Left kidney (tissue), 2 donors: ENCODE data around the gene GPHN. TPM values are rescaled to one million over a fixed set of nuclear protein-coding genes. Genes with fewer than 3 reads are reported as not detected.
"Not testable (repeated sequence)": the region's sequence is repeated elsewhere in the genome, so short reads cannot be mapped to it uniquely, and the experiment has no call there.

Source experiments
- DNase-seq: peaks from one replicate; pipeline ENCODE4 v3.0.0-alpha.2; 2013
- polyA plus RNA-seq: library from polyadenylated mRNA; unstranded; fragments of 120-200 nt; gene quantifications from one replicate; pipeline ENCODE4 v1.2.1, GENCODE V29; 2013; ENCODE audit not compliant: insufficient read length

Gene GPHN
- polyA plus RNA-seq, 1 donor, result 78.2 TPM

DNA sequence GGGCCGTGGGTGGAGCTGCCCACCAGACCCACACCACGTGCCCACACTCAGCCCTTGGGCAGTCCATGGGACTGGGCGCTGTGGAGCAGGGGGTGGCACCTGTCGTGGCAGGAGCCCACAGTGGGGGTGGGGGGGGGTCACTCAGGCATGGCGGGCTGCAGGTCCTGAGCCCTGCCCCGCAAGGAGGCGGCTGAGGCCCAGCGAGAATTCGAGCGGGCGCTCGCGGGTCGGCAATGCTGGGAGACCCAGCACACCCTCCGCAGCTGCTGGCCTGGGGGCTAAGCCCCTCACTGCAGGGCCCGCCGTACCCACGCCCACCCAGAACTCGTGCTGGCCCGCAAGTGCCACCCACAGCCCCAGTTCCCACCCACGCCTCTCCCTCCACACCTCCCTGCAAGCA, 548.7 kb downstream of the GPHN start:
- no peak for DNase-seq

DNA sequence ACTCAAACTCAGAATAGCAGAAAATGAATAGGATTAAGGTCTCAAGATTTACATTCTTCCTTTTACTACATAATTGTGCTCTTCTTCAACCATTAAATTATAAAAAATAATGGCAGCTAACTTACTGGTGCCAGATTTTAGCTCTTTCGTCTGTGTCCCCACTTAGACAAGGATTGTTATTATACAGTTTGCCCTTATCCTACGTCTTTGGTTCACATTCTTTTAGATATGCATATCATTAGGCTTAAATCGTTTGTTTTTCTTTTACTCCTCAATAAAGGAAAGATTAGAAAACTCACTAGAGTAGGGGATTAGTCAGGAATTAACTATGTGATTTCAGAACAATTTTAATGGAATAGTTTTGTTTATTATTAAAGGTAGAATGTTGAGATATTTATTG, 551.6 kb downstream of the GPHN start:
- DNase-seq, result no peak

DNA sequence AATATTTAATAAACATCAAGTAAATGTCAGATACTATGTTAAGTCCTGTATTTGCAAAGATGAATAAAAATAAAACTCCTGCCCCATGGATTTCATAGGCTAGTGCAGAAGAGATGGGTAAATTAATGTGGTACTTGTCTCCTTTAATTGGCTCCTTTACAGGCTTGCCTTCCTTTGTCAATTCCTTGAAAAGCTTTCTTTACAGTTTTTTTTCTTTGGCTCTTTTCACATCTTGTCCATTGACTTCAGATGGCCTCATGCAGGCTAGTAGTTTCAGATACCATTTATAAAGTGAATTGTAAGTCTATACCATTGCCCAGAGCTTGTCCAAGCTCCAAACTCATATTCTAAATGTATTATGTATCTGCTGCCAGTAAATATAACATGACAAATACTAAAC, 552.6 kb downstream of the GPHN start:
- no peak for DNase-seq

DNA sequence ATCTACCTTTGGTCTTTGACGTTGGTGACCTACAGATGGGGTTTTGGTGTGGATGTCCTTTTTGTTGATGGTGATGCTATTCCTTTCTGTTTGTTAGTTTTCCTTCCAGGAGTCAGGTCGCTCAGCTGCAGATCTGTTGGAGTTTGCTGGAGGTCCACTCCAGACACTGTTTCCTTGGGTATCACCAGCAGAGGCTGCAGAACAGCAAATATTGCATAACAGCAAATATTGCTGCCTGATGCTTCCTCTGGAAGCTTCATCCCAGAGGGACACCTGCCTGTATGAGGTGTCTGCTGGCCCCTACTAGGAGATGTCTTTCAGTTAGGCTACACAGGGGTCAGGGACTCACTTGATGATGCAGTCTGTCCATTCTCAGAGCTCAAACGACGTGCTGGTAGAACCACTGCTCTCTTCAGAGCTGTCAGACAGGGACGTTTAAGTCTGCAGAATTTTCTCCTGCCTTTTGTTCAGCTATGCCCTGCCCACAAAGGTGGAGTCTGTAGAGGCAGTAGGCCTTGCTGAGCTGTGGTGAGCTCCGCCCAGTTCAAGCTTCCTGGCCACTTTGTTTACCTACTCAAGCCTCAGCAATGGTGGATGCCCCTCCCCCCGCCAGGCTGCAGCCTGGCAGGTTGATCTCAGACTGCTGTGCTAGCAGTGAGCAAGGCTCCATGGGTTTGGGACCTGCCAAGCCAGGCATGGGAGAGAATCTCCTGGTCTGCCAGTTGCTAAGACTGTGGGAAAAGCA, 559.3 kb downstream of the GPHN start:
- not testable (repeated sequence) for DNase-seq

DNA sequence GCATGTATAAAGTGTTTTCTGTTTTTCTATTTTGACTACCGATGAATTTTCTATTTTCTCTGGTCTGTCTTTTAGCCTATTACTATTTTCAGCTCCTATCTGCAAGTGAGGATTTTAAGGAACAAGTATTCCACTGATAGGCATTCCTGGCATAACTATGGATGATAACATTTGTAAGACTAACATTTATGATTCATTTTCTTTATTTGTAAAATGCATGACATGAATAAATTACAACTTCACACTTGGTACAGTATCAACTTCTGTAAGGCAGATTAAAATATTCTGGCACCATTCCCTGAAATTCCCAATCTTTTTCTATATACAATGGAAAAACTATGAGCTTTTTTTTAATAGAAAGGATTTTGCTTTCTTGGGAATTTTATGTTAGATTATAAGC, 560.3 kb downstream of the GPHN start:
- DNase-seq, result no peak

DNA sequence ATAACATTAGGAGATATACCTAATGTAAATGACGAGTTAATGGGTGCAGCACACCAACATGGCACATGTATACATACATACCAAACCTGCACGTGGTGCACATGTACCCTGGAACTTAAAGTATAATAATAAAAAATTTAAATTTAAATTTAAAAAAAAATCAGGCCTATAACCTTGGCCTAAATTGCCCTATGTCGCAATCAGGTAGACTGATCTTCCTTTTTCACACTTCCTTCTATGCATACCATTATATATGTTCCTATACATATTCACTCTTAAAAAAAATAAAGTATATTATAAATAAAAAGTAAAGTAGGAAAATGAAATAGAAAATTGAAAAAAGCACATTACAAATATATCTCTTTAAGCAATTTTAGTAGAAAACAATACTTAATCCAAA, 563.6 kb downstream of the GPHN start:
- DNase-seq, result no peak

DNA sequence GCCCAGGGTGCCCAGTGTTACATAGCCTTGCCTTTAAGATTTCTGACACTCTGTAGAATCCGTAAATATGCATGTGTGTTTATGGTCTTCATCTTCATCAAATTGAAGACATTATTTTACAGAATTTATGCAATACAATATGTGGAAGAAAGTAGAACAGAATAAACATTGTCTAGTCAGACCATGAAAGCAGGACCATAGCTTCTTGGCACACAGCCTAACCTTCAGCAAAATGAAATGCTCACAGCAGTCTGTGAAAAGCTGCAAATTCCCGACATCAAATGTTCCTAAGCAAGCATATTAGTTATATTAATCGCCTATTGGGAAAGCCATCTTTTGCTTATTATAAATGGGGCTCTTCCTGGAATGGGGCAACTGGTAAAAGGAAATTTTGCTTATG, 570.0 kb downstream of the GPHN start:
- no peak for DNase-seq

DNA sequence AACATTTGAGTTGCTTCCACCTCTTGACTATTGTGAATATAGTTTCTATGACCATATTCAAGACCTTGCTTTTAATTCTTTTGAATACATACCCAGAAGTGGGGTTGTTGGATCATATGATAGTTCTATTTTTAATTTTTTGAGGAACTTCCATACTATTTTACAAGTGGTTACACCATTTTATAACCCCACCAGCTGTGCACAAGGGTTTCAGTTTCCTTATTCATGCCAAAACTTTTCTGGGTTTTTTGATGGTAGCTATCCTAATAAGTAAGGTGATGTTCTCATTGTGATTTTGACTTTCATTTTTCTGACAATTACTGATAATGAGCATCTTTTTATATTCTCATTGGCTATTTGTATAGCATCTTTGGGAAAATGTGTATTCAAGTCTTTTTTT, 571.9 kb downstream of the GPHN start:
- DNase-seq, result no peak

DNA sequence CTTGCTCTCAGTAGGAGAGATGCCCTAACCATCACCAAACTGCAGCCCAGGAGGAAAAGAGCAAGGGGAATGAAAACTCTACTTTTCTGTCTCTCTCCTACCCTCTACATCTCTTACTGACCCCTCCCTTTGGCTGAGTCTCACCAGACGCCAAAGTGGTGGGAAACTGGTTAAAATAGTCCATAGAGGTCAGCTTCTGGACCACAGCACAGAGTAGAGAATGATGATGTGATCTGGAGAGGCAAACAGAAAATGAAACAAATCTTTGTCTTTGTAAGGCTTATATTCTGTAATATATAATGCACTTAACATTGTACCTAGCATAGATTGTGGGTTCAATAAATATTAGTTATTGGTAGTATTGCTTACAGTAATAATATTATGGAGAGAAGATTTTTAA, 600.3 kb downstream of the GPHN start:
- no peak for DNase-seq

DNA sequence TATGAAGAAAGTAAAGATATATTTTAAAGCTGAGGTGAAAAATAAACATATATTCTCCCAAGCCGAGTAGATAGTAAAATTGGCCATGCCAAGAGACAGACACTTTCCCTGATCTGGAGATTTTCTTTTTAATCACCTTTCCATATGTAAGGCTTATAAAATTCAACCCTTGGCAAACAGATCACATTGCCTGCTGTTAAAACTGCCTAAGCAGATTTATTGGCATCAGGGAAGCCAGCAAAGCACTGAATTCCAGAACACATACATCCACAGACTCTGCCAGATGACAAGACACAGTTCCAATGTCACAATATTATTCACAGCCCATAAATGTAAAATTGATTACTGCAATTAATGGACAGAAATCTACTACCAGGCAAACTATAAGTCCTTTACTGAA, 603.1 kb downstream of the GPHN start:
- peak; percentile 19 for DNase-seq

DNA sequence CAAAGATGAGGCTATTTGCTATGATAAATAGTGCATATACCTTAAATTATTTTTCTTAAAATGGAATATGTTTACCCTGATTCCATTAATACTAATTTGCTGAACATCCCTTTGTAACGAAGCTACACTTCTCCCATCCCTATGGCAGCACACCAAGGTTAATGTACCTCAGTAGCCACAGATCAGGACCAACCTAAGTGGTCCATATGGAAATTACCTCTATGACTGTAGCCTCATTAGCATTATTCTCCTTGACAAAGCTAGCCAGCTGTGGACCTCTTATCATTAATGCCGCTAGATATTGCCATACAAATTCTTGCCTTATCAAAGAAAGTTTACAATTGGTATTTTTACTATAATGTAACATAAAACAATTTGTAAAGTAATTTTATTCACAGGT, 604.4 kb downstream of the GPHN start:
- no peak for DNase-seq

DNA sequence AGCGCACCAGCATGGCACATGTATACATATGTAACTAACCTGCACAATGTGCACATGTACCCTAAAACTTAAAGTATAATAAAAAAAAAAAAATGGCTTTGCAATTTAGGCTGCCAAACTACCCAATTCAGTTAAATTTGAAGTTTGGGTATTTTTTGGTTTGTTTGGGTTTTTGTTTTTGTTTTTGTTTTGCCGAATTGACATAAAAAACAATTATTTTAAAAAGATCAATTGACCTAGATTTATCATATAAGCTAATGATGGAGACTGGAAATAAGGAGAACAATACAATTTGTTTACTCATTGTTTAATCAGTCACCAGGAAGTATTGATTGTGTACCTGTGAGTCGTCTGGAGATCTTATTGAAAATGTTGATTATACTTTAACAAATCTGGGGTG, 619.2 kb downstream of the GPHN start:
- DNase-seq, result no peak

DNA sequence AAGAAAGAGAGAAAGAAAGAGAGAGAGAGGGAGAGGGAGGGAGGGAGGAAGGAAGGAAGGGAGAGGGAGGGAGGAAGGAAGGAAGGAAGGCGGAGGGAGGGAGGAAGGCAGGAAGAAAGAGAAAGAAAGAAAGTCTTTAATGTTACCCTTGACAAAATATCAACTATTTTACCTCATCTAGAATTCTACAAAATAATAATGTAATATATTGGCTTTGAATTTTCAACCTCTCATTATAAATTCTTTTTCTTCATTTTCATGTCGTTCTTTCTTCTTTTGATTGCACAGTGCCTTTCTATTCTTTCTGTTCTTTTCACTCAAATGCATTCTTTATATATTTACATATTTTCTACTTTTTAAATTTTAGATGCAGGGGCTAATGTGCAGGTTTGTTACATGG, 621.8 kb downstream of the GPHN start:
- DNase-seq, result no peak

DNA sequence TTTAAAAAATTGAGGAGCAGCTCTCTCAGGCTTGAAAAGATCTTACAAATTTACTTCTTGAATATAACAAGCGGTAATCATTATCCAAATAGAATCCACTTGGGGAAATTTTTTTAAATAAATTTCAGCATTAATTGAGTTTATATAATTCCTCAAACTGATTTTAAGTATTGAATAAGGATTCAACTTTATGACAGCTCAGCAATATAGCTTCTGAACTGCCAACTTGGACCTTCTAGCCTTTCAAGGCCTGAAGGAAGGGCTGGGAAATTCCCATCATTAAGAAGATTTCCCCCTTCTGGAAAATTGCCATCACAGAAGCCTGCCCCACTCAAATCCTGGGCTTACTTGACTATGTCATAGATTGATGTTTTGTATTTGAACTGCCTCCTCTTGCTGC, 623.7 kb downstream of the GPHN start:
- DNase-seq, result no peak

DNA sequence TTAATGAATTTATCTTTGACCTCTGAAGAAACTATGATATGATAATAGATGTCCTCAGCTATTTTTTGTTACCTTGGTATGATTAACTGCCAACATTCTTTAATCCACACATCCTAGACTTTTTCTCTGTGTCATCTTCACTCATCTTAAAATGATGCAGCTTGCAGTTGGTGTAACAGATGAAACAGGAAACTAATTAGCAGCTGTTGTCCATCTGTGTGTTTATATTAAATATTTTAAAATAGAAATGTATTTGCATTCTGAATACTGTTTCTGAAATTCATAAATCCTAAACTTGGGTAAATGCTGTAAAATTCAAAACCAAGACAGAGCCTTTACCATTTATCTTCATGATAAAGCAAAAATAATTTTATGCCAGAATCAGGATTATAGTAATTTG, 625.2 kb downstream of the GPHN start:
- no peak for DNase-seq

DNA sequence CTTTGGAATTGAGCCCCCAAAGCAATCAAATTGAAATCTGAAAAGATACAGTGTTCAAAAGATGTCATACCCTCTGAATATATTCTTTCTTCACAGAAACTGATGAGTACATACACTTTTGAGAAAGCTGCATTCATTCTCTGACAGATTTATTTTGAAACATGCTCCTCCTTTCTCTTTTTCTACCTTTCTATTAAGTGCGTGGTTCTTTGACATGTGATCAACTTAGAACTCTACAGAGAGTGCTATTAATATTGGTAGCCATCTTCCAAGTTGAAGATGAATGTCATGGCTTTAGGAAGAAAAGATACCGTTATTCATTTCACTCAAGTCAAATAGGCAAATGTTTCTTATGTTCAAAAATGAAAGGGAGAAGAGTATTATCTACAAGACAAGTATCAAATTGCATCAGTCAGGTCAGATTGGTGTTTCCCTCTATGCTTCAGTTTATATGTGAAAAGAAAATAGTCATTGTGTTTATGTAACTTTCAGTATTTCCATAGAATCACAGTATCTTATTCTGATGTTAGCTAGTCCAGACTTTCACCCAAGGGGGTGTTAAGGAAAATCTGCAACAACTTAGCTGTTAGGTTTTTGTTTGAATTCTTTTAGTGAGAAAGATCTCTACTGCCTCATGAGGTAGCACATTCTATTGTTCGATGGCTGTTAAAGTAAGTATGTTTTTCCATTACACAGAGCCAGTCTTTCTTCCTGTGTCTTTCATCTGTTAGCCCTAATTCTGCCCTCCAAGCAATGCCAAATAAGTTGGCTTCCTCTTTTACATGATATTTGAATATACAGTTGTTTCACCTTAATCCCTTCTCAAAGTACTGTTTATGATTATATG, 625.9 kb downstream of the GPHN start:
- DNase-seq, result no peak

DNA sequence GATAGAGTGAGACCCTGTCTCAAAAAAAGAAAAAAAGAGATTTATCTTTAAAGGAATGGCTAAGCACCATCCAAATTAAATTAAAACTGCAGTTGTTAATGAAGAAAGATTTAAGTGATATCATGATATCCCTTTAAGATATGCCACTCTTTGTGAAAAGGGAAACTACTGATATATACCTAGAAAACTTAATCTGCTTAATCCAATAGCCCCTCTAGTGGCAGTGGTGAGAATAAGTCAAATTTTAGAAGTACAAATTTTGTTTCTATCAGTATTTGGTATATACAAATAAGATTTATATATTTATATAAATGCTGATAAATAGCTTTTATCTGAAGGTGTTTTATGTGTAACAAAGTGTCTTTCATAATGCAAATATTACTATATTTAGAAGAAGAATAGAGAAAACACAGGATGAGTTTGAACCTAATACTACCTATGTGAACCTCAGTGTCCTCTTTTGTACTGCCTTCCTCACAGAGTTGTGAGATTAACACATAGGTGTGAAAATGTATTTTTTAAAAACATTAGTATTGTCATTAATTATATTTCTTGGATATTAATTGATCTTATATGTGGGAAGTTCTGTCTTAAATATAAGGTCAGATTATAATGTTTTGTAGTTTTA, 629.9 kb downstream of the GPHN start:
- DNase-seq, result no peak

DNA sequence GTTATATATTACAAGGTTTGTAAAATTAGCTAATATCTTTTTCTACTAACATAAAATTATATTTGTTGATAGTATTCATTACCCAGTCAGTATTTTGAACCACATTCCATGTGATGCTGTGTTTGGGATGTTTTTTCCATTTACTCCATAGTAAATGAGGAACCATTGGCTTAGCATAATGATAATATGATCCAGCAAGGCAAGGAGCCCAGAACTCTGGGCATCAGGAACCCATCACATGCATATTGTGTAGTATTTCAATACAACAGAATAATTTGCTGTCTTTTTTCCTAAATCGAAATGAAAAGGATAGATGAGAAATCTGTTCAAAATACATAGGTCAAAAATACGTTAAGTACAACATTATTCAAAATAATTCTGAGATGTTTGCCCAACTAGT, 632.6 kb downstream of the GPHN start:
- no peak for DNase-seq

DNA sequence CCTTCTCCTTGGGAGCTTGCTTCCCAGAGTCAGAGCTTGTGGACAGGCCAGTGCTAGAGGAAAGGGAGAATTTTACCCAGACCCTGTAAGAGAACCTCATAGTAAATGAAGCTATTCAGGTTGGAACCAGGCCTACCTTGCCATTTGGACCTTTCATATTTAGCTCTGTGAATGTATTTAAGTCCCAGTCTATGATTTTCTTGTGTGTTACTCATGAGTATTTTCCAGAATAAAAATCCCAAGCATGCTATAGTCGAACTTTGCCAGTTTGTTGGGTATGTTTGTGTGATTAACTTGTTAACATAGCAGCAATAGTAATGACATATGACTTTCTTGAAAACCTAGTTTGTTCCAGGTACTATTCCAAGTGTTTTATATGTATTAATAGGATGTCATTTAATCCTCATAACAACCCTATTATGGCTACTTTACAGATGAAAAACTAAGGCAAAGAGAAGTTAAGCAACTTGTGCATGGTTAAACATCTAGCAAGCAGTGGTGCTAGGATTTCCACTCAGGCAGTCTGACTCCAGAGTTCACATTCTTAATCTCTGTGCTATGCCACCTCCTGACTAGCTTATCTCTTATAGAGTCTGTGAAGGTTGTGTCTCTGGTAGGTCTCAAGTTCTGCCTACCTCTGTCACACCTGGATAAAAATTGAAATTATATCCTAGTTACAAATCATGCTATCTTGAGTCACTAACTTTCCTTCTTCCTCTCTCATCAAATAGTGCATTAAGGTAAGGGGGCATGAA, 633.4 kb downstream of the GPHN start:
- DNase-seq, result no peak

DNA sequence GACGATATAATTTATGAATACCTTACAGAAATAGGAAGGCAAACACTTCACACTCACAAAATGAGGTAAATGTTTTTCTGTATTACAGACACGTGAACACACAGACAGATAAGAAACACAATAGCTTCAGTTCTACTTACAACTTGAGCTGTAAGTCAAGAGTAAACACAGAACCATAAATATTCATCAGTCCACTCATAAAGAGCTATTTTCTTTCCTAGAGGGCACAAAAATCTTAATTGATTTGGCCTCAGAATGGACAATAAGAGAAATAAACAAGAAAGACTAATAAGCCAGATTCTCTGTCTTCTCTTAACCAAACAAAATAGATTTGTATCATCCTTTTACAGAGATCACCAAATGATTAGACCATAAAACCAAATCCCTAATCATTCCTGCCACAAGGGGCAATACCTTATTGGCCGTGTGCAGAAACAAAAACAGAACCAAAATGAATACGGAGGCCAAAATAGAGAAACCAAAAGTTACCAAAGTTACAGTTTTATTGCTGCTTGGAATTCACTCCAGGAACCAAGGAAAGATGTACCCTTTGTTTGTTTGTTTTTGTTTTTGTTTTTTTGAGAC, 643.2 kb downstream of the GPHN start:
- DNase-seq, result no peak

DNA sequence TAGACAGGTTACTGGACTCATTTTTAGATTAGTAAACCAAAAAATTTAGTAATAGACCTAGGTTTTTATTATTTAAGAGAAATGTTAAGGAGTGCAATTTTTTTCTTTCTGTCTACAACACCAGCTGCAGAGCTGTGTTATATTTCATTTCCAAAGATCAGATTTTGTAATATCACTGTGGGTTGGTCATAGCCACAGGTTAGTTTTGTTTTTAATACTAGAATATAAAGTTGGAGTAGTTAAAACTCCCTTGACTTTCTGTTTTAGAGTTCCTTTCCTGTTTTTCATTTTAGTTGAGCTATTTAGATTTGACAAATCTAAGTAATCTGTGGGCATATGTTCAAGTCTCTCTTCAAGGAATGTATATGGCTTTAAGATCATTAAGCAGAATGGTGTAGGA, 650.6 kb downstream of the GPHN start:
- DNase-seq, result no peak

DNA sequence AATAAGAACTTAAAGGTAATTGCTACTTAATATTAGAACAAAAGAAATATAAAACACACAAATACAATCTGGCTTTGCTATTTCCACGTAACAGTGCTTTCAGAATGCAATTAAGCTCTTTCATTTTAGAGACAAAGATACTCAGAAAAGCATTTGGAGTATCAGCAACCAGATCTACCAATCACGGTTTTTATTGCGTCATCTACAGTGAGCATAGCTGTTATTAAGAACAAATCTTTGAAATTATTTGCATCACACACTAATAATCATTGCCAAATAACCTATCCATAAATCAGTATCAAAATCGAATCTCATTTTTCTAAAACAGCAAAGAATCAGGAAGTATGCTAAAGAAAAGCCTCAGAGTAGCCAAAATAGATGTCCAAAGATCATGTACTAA, 654.4 kb downstream of the GPHN start:
- DNase-seq, result no peak
